H1 (cell line): ENCODE data around the gene NMNAT3. TPM values are rescaled to one million over a fixed set of nuclear protein-coding genes. Genes with fewer than 3 reads are reported as not detected.

Experiments used
- CTCF ChIA-PET: fragments of 300-600 bp; sonication (Branson Sonifier 250); formaldehyde crosslinking; loops from one replicate; lab custom pipeline; 2021; ENCODE audit not compliant: partially characterized antibody; lab: Charles Lee
- POLR2A ChIA-PET: fragments of 300-600 bp; sonication (Branson Sonifier 250); formaldehyde crosslinking; loops from one replicate; lab custom pipeline; 2021; ENCODE audit warnings: inconsistent platforms; ENCODE audit not compliant: partially characterized antibody; lab: Charles Lee
- DNase-seq, 2 experiments: peaks; one replicate each; pipeline versions ENCODE4 v3.0.0 to v3.0.0-alpha.2; 2010 to 2022; ENCODE audit warnings: low spot score in 2 of 2, low read depth in 1 of 2, mixed read lengths in 1 of 2
- FAIRE-seq: peaks from 2 replicates; lab custom pipeline; 2011; peaks lifted over from hg19 to GRCh38; lab: Jason Lieb, UNC
- H2AFZ ChIP-seq: 2 replicates; pipeline ENCODE4 v1.8.1; 2012; ENCODE audit warnings: low read length, inconsistent platforms
- H2AK5ac ChIP-seq: 2 replicates; pipeline ENCODE4 v1.6.1; 2013; ENCODE audit warnings: low read depth, low read length
- H2BK120ac ChIP-seq: replicated peaks from 2 replicates; pipeline ENCODE3; 2013; ENCODE audit warnings: low read depth, low read length, inconsistent platforms
- H2BK12ac ChIP-seq: 2 replicates; pipeline ENCODE4 v1.6.1; 2013; ENCODE audit warnings: low read depth, low read length
- H2BK15ac ChIP-seq: 2 replicates; pipeline ENCODE4 v1.6.1; 2013; ENCODE audit warnings: low read length
- H2BK20ac ChIP-seq: 2 replicates; pipeline ENCODE4 v1.6.1; 2013; ENCODE audit warnings: low read length
- H2BK5ac ChIP-seq: 2 replicates; pipeline ENCODE4 v1.6.1; 2013; ENCODE audit warnings: low read depth, low read length
- H3K14ac ChIP-seq: 2 replicates; pipeline ENCODE4 v1.6.1; 2013; ENCODE audit warnings: inconsistent platforms; ENCODE audit not compliant: insufficient read length
- H3K18ac ChIP-seq: 2 replicates; pipeline ENCODE4 v1.6.1; 2013; ENCODE audit warnings: low read length; ENCODE audit errors: extremely low read depth
- H3K23ac ChIP-seq: 2 replicates; pipeline ENCODE4 v1.6.1; 2013; ENCODE audit warnings: inconsistent platforms; ENCODE audit not compliant: insufficient read length
- H3K23me2 ChIP-seq: 2 replicates; pipeline ENCODE4 v1.6.1; 2013; ENCODE audit warnings: low read depth, low read length
- H3K27ac ChIP-seq: 2 replicates; pipeline ENCODE4 v1.6.1; 2011; ENCODE audit warnings: low read depth, low read length, inconsistent platforms
- H3K27me3 ChIP-seq, 4 experiments: replicated peaks in 1 of 4; 1 replicate in 1 of 4; 2 replicates in 3 of 4; pipeline versions ENCODE4 v1.6.1 to v1.8.1; 2011 to 2013; ENCODE audit warnings: low read length in 3 of 4, mild to moderate bottlenecking in 3 of 4, inconsistent platforms in 2 of 4, mixed read lengths in 2 of 4, moderate library complexity in 1 of 4; ENCODE audit not compliant: control insufficient read depth in 3 of 4, insufficient read depth in 3 of 4; ENCODE audit errors: extremely low read depth in 1 of 4
- H3K36me3 ChIP-seq, 4 experiments: 2 replicates each; pipeline versions ENCODE4 v1.6.1 to v1.8.1; 2011 to 2013; ENCODE audit warnings: mild to moderate bottlenecking in 4 of 4, low read length in 3 of 4, moderate library complexity in 2 of 4, control low read depth in 1 of 4, inconsistent platforms in 1 of 4; ENCODE audit not compliant: insufficient read depth in 4 of 4, control insufficient read depth in 2 of 4
- H3K4ac ChIP-seq: replicated peaks from 2 replicates; pipeline ENCODE3; 2013; ENCODE audit warnings: low read length, low read depth, mixed read lengths, inconsistent platforms; ENCODE audit not compliant: insufficient read length
- H3K4me1 ChIP-seq, 4 experiments: replicated peaks in 1 of 4; 1 replicate in 1 of 4; 2 replicates in 3 of 4; pipeline versions ENCODE4 v1.6.1 to v1.8.1; 2011 to 2013; ENCODE audit warnings: low read length in 3 of 4, inconsistent platforms in 2 of 4, mixed read lengths in 1 of 4; ENCODE audit not compliant: insufficient read depth in 4 of 4, control insufficient read depth in 3 of 4
- H3K4me2 ChIP-seq, 2 experiments: 2 replicates each; pipeline versions ENCODE4 v1.6.1 to v1.8.1; 2011 to 2013; ENCODE audit warnings: low read depth in 2 of 2, low read length in 2 of 2, control low read depth in 1 of 2, inconsistent platforms in 1 of 2, mild to moderate bottlenecking in 1 of 2; ENCODE audit not compliant: insufficient read depth in 1 of 2
- H3K4me3 ChIP-seq, 4 experiments: fragments of 200-600, 300-600 bp in 1 of 4; sonication (generic), shearing (Covaris generic), sonication (Bioruptor Twin) in 1 of 4; 2 replicates each; pipeline versions ENCODE4 v1.5.1 to v1.8.1; 2011 to 2016; ENCODE audit warnings: low read length in 4 of 4, low read depth in 3 of 4, control low read depth in 2 of 4, inconsistent platforms in 2 of 4, mild to moderate bottlenecking in 2 of 4, mixed read lengths in 1 of 4, moderate library complexity in 1 of 4; ENCODE audit not compliant: insufficient read depth in 2 of 4; ENCODE audit errors: extremely low read depth in 1 of 4
- H3K56ac ChIP-seq: replicated peaks from 2 replicates; pipeline ENCODE3; 2013; ENCODE audit warnings: low read depth, mild to moderate bottlenecking, mixed read lengths, low read length, inconsistent platforms; ENCODE audit not compliant: insufficient read length
- H3K79me1 ChIP-seq: 2 replicates; pipeline ENCODE4 v1.6.1; 2013; ENCODE audit warnings: low read depth, low read length, control low read depth
- H3K79me2 ChIP-seq, 2 experiments: 2 replicates each; pipeline versions ENCODE4 v1.6.1 to v1.8.1; 2012 to 2013; ENCODE audit warnings: low read length in 2 of 2, mild to moderate bottlenecking in 2 of 2, inconsistent platforms in 1 of 2; ENCODE audit not compliant: insufficient read depth in 2 of 2, control insufficient read depth in 1 of 2
- H3K9ac ChIP-seq, 4 experiments: replicated peaks in 1 of 4; 1 replicate in 1 of 4; 2 replicates in 3 of 4; pipeline versions ENCODE4 v1.6.1 to v1.8.1; 2011 to 2013; ENCODE audit warnings: low read depth in 3 of 4, low read length in 3 of 4, control low read depth in 2 of 4, mild to moderate bottlenecking in 2 of 4, moderate library complexity in 2 of 4, inconsistent platforms in 1 of 4; ENCODE audit errors: extremely low read depth in 1 of 4
- H3K9me3 ChIP-seq, 2 experiments: 2 replicates each; pipeline versions ENCODE4 v1.6.1 to v1.8.1; 2012 to 2013; ENCODE audit warnings: mild to moderate bottlenecking in 2 of 2, moderate library complexity in 2 of 2, control low read depth in 1 of 2, inconsistent platforms in 1 of 2, low read depth in 1 of 2, low read length in 1 of 2, mixed read lengths in 1 of 2; ENCODE audit not compliant: insufficient read depth in 2 of 2
- H4K20me1 ChIP-seq, 2 experiments: replicated peaks in 1 of 2; 2 replicates each; pipeline versions ENCODE3 to v1.8.1; 2011 to 2013; ENCODE audit warnings: inconsistent platforms in 2 of 2, low read length in 2 of 2, mild to moderate bottlenecking in 1 of 2; ENCODE audit not compliant: insufficient read depth in 2 of 2, control insufficient read depth in 1 of 2
- H4K5ac ChIP-seq: 2 replicates; pipeline ENCODE4 v1.6.1; 2013; ENCODE audit warnings: low read length, low read depth, mixed read lengths, inconsistent platforms; ENCODE audit not compliant: insufficient read length
- H4K8ac ChIP-seq: 2 replicates; pipeline ENCODE4 v1.8.0; 2013; ENCODE audit warnings: mild to moderate bottlenecking, moderate library complexity, low read length, inconsistent platforms; ENCODE audit not compliant: insufficient read depth; ENCODE audit errors: extremely low read depth
- H4K91ac ChIP-seq: replicated peaks from 2 replicates; pipeline ENCODE3; 2013; ENCODE audit warnings: low read length, mixed read lengths, inconsistent platforms; ENCODE audit not compliant: insufficient read length
- CHD2 ChIP-seq: IDR thresholded peaks from 2 replicates; pipeline ENCODE4 v1.6.1; 2012; ENCODE audit warnings: low read length, improper control_type of control experiment
- CREB1 ChIP-seq: IDR thresholded peaks from 2 replicates; pipeline ENCODE4 v1.6.1; 2012; ENCODE audit warnings: inconsistent platforms
- MAX ChIP-seq: IDR thresholded peaks from 2 replicates; pipeline ENCODE4 v1.6.1; 2012; ENCODE audit warnings: inconsistent platforms
- POLR2A ChIP-seq, 2 experiments: IDR thresholded peaks; 1 replicate in 1 of 2; 2 replicates in 1 of 2; pipeline ENCODE4 v1.6.1; 2011; ENCODE audit warnings: low read depth in 2 of 2, low read length in 2 of 2, mild to moderate bottlenecking in 2 of 2; ENCODE audit errors: control extremely low read depth in 1 of 2
- RNF2 ChIP-seq: fragments of 200-900, 300-1000 bp; sonication (generic); IDR thresholded peaks from 2 replicates; pipeline ENCODE4 v1.7.1; 2016; ENCODE audit warnings: borderline replicate concordance, low read depth, mild to moderate bottlenecking, antibody characterized with exemption, low read length; ENCODE audit not compliant: poor library complexity, severe bottlenecking; ENCODE audit errors: missing control alignments
- SAP30 ChIP-seq: fragments of 300-600 bp; sonication (generic); IDR thresholded peaks from 2 replicates; pipeline ENCODE4 v1.7.1; 2012; ENCODE audit warnings: low read length, moderate library complexity, mild to moderate bottlenecking, inconsistent platforms; ENCODE audit not compliant: insufficient read depth, insufficient replicate concordance
- SUZ12 ChIP-seq: fragments of 200-600 bp; sonication (generic); IDR thresholded peaks from 2 replicates; pipeline ENCODE4 v1.6.1; 2012; ENCODE audit warnings: mild to moderate bottlenecking, inconsistent platforms, low read length, moderate library complexity, mixed read lengths
- TCF12 ChIP-seq: IDR thresholded peaks from 2 replicates; pipeline ENCODE4 v1.6.1; 2011; ENCODE audit warnings: low read depth, mild to moderate bottlenecking, low read length
- TEAD4 ChIP-seq: IDR thresholded peaks from 2 replicates; pipeline ENCODE4 v1.6.1; 2012; ENCODE audit warnings: low read depth, low read length, inconsistent platforms, mixed read lengths
- WGBS, 2 experiments: shearing (Covaris generic) in 1 of 2; methylation state at CpG; one replicate each; pipeline versions ENCODE4 v1.1.6 to v1.1.7; 2013 to 2015; ENCODE audit warnings: low lambda C conversion rate in 2 of 2, mixed read lengths in 2 of 2, inconsistent platforms in 1 of 2, low coverage in 1 of 2, missing lambda C conversion rate in 1 of 2; ENCODE audit not compliant: insufficient replicate concordance in 2 of 2, insufficient coverage in 1 of 2, insufficient read length in 1 of 2; ENCODE audit errors: extremely low coverage in 1 of 2, missing lambda C conversion rate in 1 of 2; 5-methylcytosine and 5-hydroxymethylcytosine counted together
- polyA plus RNA-seq, 7 experiments: library from polyadenylated mRNA; depleted of rRNA in 3 of 7; stranded (reverse) in 5 of 7; unstranded in 2 of 7; fragments of >200 nt in 5 of 7; fragments of 200-250 nt in 2 of 7; gene quantifications; 1 replicate in 5 of 7; 2 replicates in 1 of 7; 4 replicates in 1 of 7; pipeline versions ENCODE4 v1.2.1 to v1.2.3, GENCODE V29; 2011 to 2013; ENCODE audit warnings: missing spikeins in 2 of 7, mixed read lengths in 2 of 7
- total RNA-seq: library from RNA; stranded (reverse); fragmentation: NEBNext Ultra II Directional; extraction: Animal tissue kit (Norgen Biotek cat#: 25700); gene quantifications from 2 replicates; pipeline ENCODE4 v1.2.1, GENCODE V29; 2021

The NMNAT3 gene
- total and polyA plus RNA-seq, 2 of the 8 experiments (the other 6 are each of a cell fraction or from before 2014, with no cell fraction given): 4.2 to 4.3 TPM

DNA sequence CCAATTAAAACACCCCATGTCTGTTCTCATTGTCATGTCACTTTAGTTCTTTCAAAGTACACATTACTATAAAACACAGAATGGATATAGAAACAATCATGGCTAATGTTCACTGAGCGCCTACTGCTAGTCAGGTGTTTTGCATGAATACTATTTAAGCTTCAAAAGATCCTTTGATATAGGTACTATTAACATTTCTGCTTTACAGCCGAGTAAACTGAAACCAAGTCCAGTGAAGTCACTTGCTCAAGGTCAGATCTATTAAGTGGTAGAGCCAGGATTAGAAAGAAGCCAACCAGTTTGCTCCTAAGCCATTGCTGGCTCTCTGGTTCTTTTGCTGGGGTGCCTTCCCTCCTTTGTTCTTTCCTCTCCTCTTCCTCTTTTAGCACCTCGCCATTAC lies 32.4 kb upstream of the NMNAT3 start:
- FAIRE-seq (no peak), DNase-seq (no peak)
- Histone ChIP-seq H3K79me1 (no peaks in the 10 kb centered on the region), H3K36me3 (no peaks in the 10 kb centered on the region), H2AK5ac (no peak overlapping the region), H3K4me1 (no peaks in the 10 kb centered on the region), H3K4me3 (no peak overlapping the region), H2BK15ac (no peak overlapping the region), H4K8ac (no peak overlapping the region), H4K5ac (no peak overlapping the region), H3K27ac (no peak overlapping the region), H4K20me1 (no peaks in the 10 kb centered on the region), H2BK120ac (no peak overlapping the region), H2BK20ac (no peak overlapping the region), H3K79me2 (no peaks in the 10 kb centered on the region), H3K4me2 (no peak overlapping the region), H2BK12ac (no peak overlapping the region), H3K23ac (no peak overlapping the region), H3K14ac (no peak overlapping the region), H3K9me3 (no peaks in the 10 kb centered on the region), H4K91ac (no peak overlapping the region), H3K56ac (no peak overlapping the region), H2AFZ (no peak overlapping the region), H3K23me2 (no peaks in the 10 kb centered on the region), H2BK5ac (no peak overlapping the region), H3K9ac (no peak overlapping the region), H3K4ac (no peak overlapping the region), H3K27me3 (no peaks in the 10 kb centered on the region), H3K18ac (no peak overlapping the region)
- 79% methylated on average over 3 of the region's 3 CpGs; no CpG with 5 or more reads in 1 of the 2 experiments for WGBS, 2 experiments
- no peak for TF ChIP-seq RNF2
- no peak for TF ChIP-seq TEAD4
- no peak for TF ChIP-seq SAP30
- no peak for TF ChIP-seq POLR2A (IDR thresholded peaks at IDR 0.05; ENCODE audit: control extremely low read depth in 1 of 2, low read depth in 2 of 2, low read length in 2 of 2)
- no peak for TF ChIP-seq CHD2
- no peak for TF ChIP-seq SUZ12
- TF ChIP-seq TCF12: no peak
- no peak for TF ChIP-seq MAX
- no peak for TF ChIP-seq CREB1
- POLR2A ChIA-PET: no interaction called here
- CTCF ChIA-PET: interaction anchor here (1.3 to 1.5 kb wide), 2 partner anchors 10 to 13 kb away, joined by 3 read pairs; no protein-coding TSS in a partner anchor
